Skeletal muscle satellite cell (primary cell): ENCODE measurements around the gene SAP30BP.

Source experiments
- H3K27me3 ChIP-seq: 2 replicates; pipeline ENCODE4 v1.7.0; 2013; ENCODE audit warnings: low read length; ENCODE audit not compliant: control insufficient read depth, insufficient read depth
- H3K36me3 ChIP-seq: 2 replicates; pipeline ENCODE4 v1.7.0; 2013; ENCODE audit warnings: mild to moderate bottlenecking, control low read depth, low read length; ENCODE audit not compliant: insufficient read depth
- H3K4me1 ChIP-seq: 2 replicates; pipeline ENCODE4 v1.7.0; 2013; ENCODE audit warnings: low read length; ENCODE audit not compliant: control insufficient read depth, insufficient read depth
- H3K4me2 ChIP-seq: 2 replicates; pipeline ENCODE4 v1.7.0; 2013; ENCODE audit warnings: mild to moderate bottlenecking, low read length
- H3K4me3 ChIP-seq: 2 replicates; pipeline ENCODE4 v1.7.0; 2013; ENCODE audit warnings: low read length
- H3K9ac ChIP-seq: 2 replicates; pipeline ENCODE4 v1.7.0; 2013; ENCODE audit warnings: mild to moderate bottlenecking, low read depth, low read length, moderate library complexity
- H3K9me3 ChIP-seq: replicated peaks from 2 replicates; pipeline ENCODE4 v1.7.0; 2013; ENCODE audit warnings: mild to moderate bottlenecking, control low read depth, low read length

Gene SAP30BP

GRCh38 chr17:75626496-75627038 lies 40.6 kb upstream of the SAP30BP start:
- no peaks in the 10 kb centered on the region for H3K4me1 ChIP-seq
- no peaks in the 10 kb centered on the region for H3K36me3 ChIP-seq
- no peak overlapping the region for H3K9ac ChIP-seq

GRCh38 chr17:75627094-75627493 lies 40.0 kb upstream of the SAP30BP start:
- Histone ChIP-seq H3K27me3 (no peaks in the 10 kb centered on the region), H3K4me1 (no peaks in the 10 kb centered on the region), H3K4me2 (no peak overlapping the region), H3K9ac (no peak overlapping the region), H3K36me3 (no peaks in the 10 kb centered on the region), H3K4me3 (no peak overlapping the region), H3K9me3 (no peaks in the 10 kb centered on the region)

More at GRCh38 chr17:75626496-75627038, 40.6 kb upstream of the SAP30BP start:
- H3K9me3 ChIP-seq = no peaks in the 10 kb centered on the region
- no peak overlapping the region for H3K4me3 ChIP-seq
- no peak overlapping the region for H3K4me2 ChIP-seq
- H3K27me3 ChIP-seq = no peaks in the 10 kb centered on the region

GRCh38 chr17:75628425-75628824 lies 38.7 kb upstream of the SAP30BP start:
- H3K9ac ChIP-seq = no peak overlapping the region
- peaks cover 5% of the 10 kb centered on the region for H3K4me1 ChIP-seq
- H3K27me3 ChIP-seq = no peaks in the 10 kb centered on the region
- no peaks in the 10 kb centered on the region for H3K36me3 ChIP-seq
- no peaks in the 10 kb centered on the region for H3K9me3 ChIP-seq
- H3K4me2 ChIP-seq = no peak overlapping the region
- H3K4me3 ChIP-seq = no peak overlapping the region

GRCh38 chr17:75629157-75629556 lies 38.0 kb upstream of the SAP30BP start:
- Histone ChIP-seq H3K4me1 (peaks cover 12% of the 10 kb centered on the region), H3K9me3 (no peaks in the 10 kb centered on the region), H3K9ac (no peak overlapping the region)

DNA sequence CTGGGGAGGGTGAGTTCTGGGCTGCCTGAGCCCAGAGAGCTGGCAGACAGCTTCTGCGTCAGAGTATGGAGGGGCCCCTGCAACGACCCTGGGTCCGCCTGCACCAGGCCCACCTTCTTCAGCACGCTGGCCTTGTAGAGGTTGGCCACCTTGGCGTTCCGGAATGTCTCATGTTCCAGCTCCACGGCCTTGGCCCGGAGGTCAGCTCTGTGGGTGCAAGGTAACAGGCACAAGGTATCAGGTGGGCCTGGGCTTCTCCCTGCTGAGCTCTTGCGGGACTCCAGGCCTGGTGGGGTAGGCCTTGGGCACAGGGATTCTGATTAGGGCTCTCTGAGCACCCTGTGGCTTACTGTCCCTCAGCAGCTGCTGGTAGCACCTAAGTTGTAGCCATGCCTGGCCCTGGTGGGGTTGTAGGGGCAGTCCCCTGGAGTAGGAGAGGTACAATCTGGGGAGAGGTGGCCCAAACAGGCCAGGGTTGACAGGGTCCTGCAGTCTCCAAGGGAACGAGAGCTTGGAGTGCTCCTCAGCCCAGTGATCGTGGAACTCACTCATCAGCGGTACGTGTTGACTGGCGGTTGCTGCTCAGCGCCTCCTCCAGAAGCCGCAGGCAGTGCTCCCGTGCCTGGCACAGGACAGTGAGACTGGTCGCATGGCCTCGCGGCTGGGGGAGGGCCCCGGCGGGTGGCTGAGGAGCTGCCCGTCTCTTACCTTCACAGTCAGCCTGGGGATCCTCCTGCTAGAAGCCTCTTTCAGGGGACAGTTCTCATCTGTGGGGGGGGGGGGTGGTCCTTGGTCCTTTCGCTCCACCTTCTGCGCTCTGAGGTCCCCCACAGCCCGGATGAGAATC lies 36.8 kb upstream of the SAP30BP start:
- Histone ChIP-seq H3K4me3 (no peak overlapping the region), H3K4me1 (peaks cover 16% of the 10 kb centered on the region), H3K27me3 (no peaks in the 10 kb centered on the region), H3K36me3 (no peaks in the 10 kb centered on the region), H3K9me3 (no peaks in the 10 kb centered on the region), H3K4me2 (no peak overlapping the region), H3K9ac (no peak overlapping the region)

More at GRCh38 chr17:75629157-75629556, 38.0 kb upstream of the SAP30BP start:
- no peak overlapping the region for H3K4me2 ChIP-seq
- H3K4me3 ChIP-seq = no peak overlapping the region
- no peaks in the 10 kb centered on the region for H3K27me3 ChIP-seq
- no peaks in the 10 kb centered on the region for H3K36me3 ChIP-seq

DNA sequence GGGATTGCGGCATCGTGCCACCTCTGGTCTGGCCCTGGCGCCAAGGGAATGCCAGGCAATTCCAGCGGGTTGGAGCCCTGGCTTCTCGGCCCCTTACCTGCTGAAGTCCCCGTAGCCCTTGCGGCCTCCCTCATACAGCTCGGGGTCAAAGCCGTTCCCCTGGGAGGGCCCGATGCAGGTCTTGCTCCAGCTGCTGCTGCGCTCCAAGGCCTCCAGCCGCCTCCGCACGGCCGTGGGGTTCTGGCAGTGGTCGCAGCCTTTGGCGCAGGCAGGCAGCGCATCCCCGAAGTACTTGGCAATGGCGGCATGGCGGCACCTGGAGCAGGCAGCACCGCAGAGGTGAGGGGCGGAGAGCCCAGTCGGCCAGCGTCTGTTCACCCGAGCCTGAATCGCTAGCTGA lies 35.8 kb upstream of the SAP30BP start:
- Histone ChIP-seq H3K9me3 (no peaks in the 10 kb centered on the region), H3K4me2 (no peak overlapping the region), H3K9ac (no peak overlapping the region), H3K36me3 (no peaks in the 10 kb centered on the region), H3K27me3 (no peaks in the 10 kb centered on the region), H3K4me1 (peaks cover 16% of the 10 kb centered on the region), H3K4me3 (no peak overlapping the region)

GRCh38 chr17:75632428-75632827 lies 34.7 kb upstream of the SAP30BP start:
- Histone ChIP-seq H3K9ac (peak overlapping the region; percentile 31), H3K9me3 (no peaks in the 10 kb centered on the region), H3K4me1 (peaks cover 16% of the 10 kb centered on the region), H3K4me2 (no peak overlapping the region), H3K4me3 (no peak overlapping the region), H3K36me3 (no peaks in the 10 kb centered on the region), H3K27me3 (no peaks in the 10 kb centered on the region)

GRCh38 chr17:75632863-75633485 lies 34.2 kb upstream of the SAP30BP start, which contains the start of gene SMIM5:
SMIM5 (plus strand) TSS chr17:75633434; CDS start chr17:75640202, 6,768 bp downstream.
- peak within 1 kb of the TSS; percentile 30 for H3K4me3 ChIP-seq
- peak within 1 kb of the TSS; percentile 60 for H3K4me2 ChIP-seq
- peak within 1 kb of the TSS; percentile 61 for H3K9ac ChIP-seq
- no peaks in the 10 kb centered on the region for H3K9me3 ChIP-seq
- H3K4me1 ChIP-seq = peaks cover 16% of the 10 kb centered on the region
- no peaks in the 10 kb centered on the region for H3K27me3 ChIP-seq
- no peaks in the 10 kb centered on the region for H3K36me3 ChIP-seq

DNA sequence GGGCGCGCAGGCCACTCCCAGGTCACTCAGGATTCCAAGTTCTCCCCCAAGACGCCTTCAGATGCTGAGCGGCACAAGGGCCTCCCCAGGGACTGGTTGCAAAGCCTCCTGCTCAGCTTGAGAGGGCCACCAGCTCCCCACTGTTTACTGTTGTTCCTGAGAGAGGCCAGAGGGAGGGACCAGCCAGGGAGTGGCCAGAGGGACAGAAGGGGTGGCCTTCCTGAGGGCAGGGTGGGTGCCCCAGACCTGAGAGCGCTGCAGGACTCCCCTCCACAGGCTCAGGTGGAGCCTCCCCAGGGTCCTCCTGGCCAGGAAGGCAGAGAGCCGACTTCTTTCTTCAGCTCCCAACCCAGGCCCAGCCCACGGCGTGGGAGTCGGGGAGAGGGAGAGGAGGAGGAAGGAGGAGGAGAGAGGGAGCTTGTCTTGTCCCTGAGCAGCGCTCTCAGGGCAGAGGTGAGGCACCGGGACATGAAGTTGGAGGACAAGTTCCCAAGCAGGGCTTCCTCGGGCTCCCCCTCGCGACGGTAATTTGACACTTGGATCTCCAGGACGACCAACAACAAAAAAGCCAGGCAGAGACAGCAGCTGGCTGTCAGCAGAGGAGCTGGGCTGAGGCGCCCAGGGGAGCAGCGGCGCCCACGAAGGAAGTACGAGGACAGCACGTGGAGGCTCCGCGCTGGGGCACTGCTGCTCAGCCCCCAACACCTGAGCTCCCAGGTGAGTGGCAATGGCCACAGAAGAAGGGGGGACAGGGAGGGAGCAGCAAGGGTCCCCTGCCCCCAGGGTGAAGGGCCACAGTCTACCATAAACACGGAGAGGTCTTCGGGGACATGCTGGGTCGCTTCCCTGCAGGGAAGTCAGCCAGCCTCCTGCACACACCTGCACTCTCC lies 33.4 kb upstream of the SAP30BP start:
- Histone ChIP-seq H3K9me3 (no peaks in the 10 kb centered on the region), H3K4me2 (peak overlapping the region; percentile 60), H3K27me3 (no peaks in the 10 kb centered on the region), H3K36me3 (no peaks in the 10 kb centered on the region), H3K9ac (peak overlapping the region; percentile 61), H3K4me3 (peak overlapping the region; percentile 30), H3K4me1 (peaks cover 16% of the 10 kb centered on the region)

GRCh38 chr17:75634376-75634740 lies 32.8 kb upstream of the SAP30BP start:
- Histone ChIP-seq H3K36me3 (no peaks in the 10 kb centered on the region), H3K4me3 (no peak overlapping the region), H3K4me2 (peak overlapping the region; percentile 60), H3K27me3 (no peaks in the 10 kb centered on the region), H3K9ac (no peak overlapping the region), H3K9me3 (no peaks in the 10 kb centered on the region), H3K4me1 (peaks cover 16% of the 10 kb centered on the region)
